DMS53 treated with DMSO at 0.1 percent for 48 hours (cell line): ENCODE results near the gene STARD8.
A peak's percentile ranks its signal among the peaks of the same experiment; 100 is the strongest.
"Not testable (repeated sequence)": the region's sequence is repeated elsewhere in the genome, so short reads cannot be mapped to it uniquely, and the experiment has no call there.

Experiments
- DNase-seq: peaks from one replicate; lab custom pipeline; 2025; ENCODE audit not compliant: unreplicated experiment; lab: John Stamatoyannopoulos, UW

Gene STARD8

GRCh38 chrX:68656473-68656872 lies 9.0 kb downstream of the STARD8 start:
- DNase-seq: not testable (repeated sequence)

- DNase-seq: no peak
Observed at GRCh38 chrX:68658530-68658929, 11.1 kb downstream of the STARD8 start.

- DNase-seq: no peak
Observed at GRCh38 chrX:68659385-68659784, 11.9 kb downstream of the STARD8 start.

- no peak for DNase-seq
Observed at GRCh38 chrX:68659786-68660185, 12.3 kb downstream of the STARD8 start.

- DNase-seq: no peak
Observed at GRCh38 chrX:68660746-68661145, 13.3 kb downstream of the STARD8 start.

- DNase-seq: no peak
Observed at GRCh38 chrX:68665502-68665901, 18.0 kb downstream of the STARD8 start.

GRCh38 chrX:68666580-68666979 lies 19.1 kb downstream of the STARD8 start:
- no peak for DNase-seq

- no peak for DNase-seq
Observed at GRCh38 chrX:68669094-68669860, 21.8 kb downstream of the STARD8 start.

GRCh38 chrX:68669871-68670270 lies 22.4 kb downstream of the STARD8 start:
- no peak for DNase-seq

- no peak for DNase-seq
Observed at GRCh38 chrX:68671221-68671620, 23.8 kb downstream of the STARD8 start.

GRCh38 chrX:68672581-68673318 lies 25.3 kb downstream of the STARD8 start:
- DNase-seq: no peak

- DNase-seq: no peak
Observed at GRCh38 chrX:68675571-68675970, 28.1 kb downstream of the STARD8 start.

- no peak for DNase-seq
Observed at GRCh38 chrX:68676335-68676734, 28.9 kb downstream of the STARD8 start.

- no peak for DNase-seq
Observed at GRCh38 chrX:68677998-68678397, 30.5 kb downstream of the STARD8 start.

GRCh38 chrX:68681443-68681941 lies 34.0 kb downstream of the STARD8 start:
- DNase-seq: no peak

GRCh38 chrX:68682790-68683189 lies 35.3 kb downstream of the STARD8 start:
- DNase-seq: no peak

- no peak for DNase-seq
Observed at GRCh38 chrX:68683580-68683979, 36.1 kb downstream of the STARD8 start.

- DNase-seq: no peak
Observed at GRCh38 chrX:68684291-68684918, 36.9 kb downstream of the STARD8 start.

- no peak for DNase-seq
Observed at GRCh38 chrX:68684919-68685304, 37.4 kb downstream of the STARD8 start.

GRCh38 chrX:68685685-68686084 lies 38.2 kb downstream of the STARD8 start:
- DNase-seq: no peak

GRCh38 chrX:68686097-68686977 lies 38.9 kb downstream of the STARD8 start:
- peak; percentile 7 for DNase-seq
